ENCODE results near the gene R3HDML.

The R3HDML gene

DNA sequence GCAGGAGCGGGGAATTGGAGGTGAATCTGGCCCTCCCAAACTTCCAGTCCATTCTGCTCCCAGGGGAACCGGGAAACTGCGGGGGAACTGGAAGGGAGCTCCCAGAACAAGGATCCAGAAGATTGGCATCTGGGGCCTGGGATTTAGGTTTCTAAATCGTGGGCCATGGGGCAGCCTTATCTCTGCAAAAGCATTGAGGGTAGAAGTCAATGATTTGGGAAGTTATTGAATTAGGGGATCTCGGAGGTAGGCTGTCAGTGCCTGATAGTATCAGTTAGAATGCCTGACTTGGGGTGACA lies 63.8 kb downstream of the R3HDML start:
- H4K20me1 ChIP-seq = no peaks in the 10 kb centered on the region; a peak in 1 of 22 replicates
- H3K27ac ChIP-seq = no peak overlapping the region
- no peak overlapping the region for H3K9ac ChIP-seq
- H3K27me3 ChIP-seq = no peaks in the 10 kb centered on the region
- H3K9me3 ChIP-seq (replicated peaks in 1 of 11) = no peaks in the 10 kb centered on the region
- no peaks in the 10 kb centered on the region for H3K4me1 ChIP-seq
- H3K4me3 ChIP-seq = no peak overlapping the region
- no peak overlapping the region for H3K4me2 ChIP-seq
- no peak for TF ChIP-seq Cebpa-rat (IDR thresholded peaks at IDR 0.05)
- no peaks in the 10 kb centered on the region for H3K36me3 ChIP-seq
